GM18520 (cell line): Measurements from ENCODE around the gene SPAG5.
"Not testable (repeated sequence)": the region's sequence is repeated elsewhere in the genome, so short reads cannot be mapped to it uniquely, and the experiment has no call there.

ENCODE experiments used
- ATAC-seq: cut with Tn5 transposase; IDR thresholded peaks from one replicate; pipeline ENCODE4 v1.9.1; 2021; ENCODE audit not compliant: unreplicated experiment

SPAG5 gene

GRCh38 chr17:28612936-28613872 lies 14.4 kb upstream of the SPAG5 start:
- ATAC-seq: no peak

DNA sequence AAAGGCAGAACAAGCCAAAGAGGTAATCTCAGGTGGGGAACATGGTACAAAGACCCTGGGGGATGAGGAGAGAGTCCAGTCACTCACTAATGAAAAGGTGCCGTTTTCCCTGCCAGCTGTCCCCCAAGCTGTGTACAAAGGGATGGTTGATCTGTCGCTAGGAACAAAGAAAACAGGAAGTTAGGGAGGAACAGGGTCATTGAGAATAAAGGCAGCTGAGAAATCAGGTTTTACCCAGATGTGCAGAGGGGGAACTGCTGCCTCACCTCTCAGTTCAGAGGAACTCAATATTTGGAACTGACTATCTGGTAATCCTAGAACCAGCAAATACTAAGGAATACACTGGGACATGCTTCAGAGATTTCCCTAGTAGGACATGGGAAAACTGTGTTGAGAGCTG lies 13.7 kb upstream of the SPAG5 start:
- ATAC-seq: no peak

GRCh38 chr17:28610376-28610775 lies 11.6 kb upstream of the SPAG5 start:
- no peak for ATAC-seq

GRCh38 chr17:28604031-28604430 lies 5.2 kb upstream of the SPAG5 start:
- not testable (repeated sequence) for ATAC-seq

DNA sequence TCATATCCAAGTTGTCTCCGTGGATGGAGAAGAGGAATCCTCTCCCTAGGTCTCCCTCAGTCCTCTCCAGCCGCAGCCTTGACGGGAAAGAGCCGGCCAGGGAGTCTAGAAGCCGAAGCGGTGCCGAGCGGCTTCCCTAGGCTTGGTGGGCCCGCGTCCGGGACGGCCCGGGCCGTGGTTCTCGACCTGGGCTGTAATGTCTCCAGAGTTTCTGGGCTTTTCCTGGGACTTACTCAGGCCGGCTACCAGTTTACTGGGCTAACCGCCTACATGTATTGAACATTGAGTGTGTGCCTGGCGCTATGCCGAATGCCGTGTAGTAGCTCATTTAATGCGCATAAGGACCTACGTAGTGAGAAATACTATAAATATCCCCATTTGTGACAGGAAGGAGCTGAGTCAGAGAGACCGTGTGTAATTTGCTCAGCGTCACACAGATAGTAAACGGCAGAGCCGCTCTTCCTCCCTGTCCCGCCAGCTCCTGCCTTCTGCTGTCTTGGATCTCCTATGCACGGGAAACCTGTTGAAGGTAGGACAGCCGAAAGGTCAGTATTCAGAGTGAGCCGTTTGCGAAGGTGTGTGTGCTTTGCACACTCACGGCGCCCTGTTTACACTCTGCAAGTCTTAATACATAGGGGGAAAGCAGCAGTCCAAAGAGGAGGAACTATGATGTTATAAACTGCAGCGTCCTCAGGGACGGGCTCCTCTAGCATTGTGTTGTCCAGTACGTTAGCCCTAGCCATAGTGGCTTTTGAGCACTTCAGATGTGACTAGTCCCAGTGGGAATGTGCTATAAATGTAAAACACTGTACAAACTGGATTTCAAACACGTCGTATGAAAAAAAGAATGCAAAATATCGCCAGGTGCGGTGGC lies 723 bp upstream of the SPAG5 start:
- peak; percentile 32 for ATAC-seq

- no peak for ATAC-seq
These were observed 436 bp downstream of the SPAG5 start for GRCh38 chr17:28598389-28598788.

DNA sequence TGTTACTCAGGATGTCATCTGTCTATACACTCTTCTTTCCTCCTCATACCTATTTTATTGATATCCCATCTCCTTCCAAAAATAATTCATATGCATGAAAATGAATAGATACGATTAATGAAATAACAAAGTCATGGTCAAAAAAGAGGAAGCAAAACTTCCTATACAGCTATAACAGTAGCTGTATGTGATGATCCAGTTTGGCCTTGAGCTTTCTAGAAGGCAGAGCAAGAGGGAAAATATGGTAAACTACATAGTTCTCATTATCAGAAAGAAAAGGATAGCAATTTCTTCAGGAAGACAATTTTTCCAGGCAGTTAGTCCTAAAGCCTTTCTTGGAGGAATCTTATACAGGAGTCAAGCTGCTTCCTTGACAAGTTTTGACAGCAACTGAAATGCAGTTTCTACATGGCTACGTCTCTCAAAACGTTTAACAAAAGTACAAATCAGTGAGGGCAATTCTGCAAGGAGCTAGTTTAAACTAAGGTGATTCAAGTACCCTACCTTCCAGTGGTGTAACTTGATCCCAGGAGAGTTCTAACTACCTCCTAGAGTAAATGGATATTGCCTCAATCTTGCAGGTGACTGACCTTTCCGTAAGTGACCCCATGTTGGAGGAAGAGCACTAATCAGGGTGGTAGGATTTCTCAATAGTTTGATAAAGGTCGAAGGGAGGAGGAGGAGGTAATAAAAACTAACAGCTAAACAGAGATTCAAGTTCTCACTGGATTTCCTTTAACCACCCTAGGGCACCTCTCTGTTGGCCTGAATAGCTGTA lies 1.0 kb downstream of the SPAG5 start:
- no peak for ATAC-seq

- ATAC-seq: no peak
These were observed 6.6 kb downstream of the SPAG5 start for GRCh38 chr17:28592260-28592659.

GRCh38 chr17:28585851-28586250 lies 13.0 kb downstream of the SPAG5 start:
- ATAC-seq: no peak

DNA sequence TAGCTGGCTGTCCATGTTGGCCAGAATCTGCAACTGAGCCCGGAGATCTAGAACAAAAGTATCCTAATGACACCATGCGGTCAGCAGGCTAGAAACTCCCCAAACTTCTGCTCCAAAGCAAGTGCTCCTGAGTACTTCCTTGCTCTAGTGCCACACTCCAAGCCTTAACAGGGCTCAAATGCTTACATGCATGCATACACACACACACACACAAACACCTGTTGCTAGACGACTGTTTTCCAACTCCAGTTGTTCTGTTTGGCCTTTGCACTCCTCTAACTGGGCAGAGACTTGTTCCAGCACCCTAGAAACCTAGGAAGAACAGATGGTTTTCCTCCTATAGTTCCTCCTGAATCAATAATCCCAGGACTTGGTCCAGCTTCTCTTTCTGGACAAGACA lies 14.4 kb downstream of the SPAG5 start:
- no peak for ATAC-seq

GRCh38 chr17:28582513-28582912 lies 16.3 kb downstream of the SPAG5 start:
- no peak for ATAC-seq

DNA sequence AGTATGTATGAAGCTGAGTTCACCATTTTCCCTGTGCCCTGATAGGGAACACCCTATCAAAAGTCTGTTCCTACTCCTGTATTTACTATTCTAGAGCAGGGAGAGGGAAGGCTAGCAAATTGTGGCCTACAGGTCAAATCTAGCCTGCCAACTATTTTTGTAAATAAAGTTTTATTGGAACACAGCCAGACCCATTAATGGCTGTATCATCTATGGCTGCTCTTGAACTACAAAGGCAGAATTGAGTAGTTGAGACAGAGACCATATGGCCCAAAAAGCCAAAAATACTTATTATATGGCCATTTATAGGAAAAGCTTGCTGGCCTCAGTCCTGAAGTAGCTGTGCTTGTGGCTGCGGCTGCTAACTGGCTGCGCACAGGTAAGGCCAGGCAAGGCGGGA lies 17.9 kb downstream of the SPAG5 start:
- no peak for ATAC-seq

- no peak for ATAC-seq
These were observed 19.3 kb downstream of the SPAG5 start for GRCh38 chr17:28579526-28579925.

DNA sequence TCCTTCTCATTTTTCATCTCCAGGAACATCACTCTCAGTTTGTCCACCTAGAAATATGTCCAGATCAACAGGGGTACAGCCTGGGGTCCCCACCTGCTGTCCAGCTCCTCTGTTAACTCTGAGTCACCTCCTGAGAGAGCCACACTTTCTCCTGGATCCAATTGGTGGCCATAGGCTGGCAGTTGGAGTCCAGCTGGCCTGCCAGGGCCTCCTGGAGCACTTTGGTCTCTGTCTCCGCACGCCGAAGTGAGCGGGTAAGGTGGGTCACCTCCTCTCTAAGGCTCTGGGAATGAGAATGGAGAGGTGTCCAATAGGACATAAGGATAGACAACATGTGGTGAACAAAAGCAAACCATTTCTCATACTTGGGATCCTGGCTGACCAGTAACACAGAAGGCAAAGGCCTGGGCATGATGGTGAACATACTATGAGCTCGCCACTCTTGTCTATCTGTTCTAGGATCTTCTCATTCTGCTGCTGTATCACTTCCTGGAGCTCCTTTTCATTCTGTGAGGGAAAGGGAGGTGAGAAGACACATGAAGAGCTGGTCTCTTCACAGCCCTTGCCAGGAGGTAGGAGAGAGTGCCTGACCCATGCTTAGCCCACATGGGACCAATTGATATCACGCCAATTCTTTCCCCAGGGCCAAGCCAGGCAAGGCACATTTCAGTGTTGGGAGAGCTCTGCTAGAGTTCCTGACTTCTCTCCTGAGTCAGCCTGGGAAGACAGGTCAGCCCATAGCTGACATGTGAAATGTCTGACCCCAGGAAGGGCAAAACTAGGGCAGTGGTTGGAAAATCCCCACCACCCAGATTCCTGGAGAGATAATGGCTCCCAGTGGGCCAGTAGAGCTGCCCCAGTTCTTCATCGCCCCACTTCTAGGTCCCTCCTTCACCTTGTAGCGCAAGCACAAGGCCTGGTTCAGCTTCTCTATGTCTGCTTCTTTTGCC lies 20.3 kb downstream of the SPAG5 start:
- no peak for ATAC-seq

- ATAC-seq: no peak
These were observed 21.4 kb downstream of the SPAG5 start for GRCh38 chr17:28577466-28577824.

- peak; percentile 82 for ATAC-seq
These were observed 21.9 kb downstream of the SPAG5 start, which contains the start of gene ALDOC for GRCh38 chr17:28576758-28577465. TSS of gene ALDOC (minus strand) at chr17:28576895. CDS start at chr17:28575532, 1,363 bp downstream.

GRCh38 chr17:28576016-28576415 lies 22.8 kb downstream of the SPAG5 start:
- ATAC-seq: not testable (repeated sequence)

DNA sequence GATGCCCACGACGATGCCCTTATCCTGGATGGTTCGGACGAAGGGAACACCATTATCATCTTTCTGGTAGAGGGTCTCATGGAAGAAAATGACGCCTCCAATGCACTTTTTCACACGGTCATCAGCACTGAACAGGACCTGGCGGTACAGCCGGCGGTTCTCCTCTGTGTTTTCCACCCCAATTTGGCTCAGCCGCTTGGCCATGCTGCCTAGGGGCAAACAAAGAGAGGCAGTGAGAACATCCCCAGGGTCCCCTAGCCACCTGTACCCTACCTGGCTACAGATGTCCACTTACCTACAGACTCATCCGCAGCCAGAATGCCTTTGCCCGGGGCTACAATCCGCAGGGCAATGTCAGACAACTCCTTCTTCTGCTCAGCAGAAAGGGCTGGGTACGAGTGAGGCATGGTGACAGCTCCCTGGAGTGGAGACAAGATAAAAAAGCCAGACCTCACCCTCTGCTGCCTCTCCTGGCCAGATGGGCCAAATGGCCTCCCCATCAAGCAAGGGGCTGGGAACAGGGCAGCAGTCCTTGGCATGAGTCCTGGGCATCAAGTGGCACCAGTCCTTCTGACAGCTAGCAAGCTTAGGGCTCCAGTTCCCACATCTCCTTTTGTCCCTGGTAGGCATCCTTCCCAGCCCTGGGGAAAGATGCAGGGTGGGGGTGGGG lies 23.6 kb downstream of the SPAG5 start:
- ATAC-seq: no peak

DNA sequence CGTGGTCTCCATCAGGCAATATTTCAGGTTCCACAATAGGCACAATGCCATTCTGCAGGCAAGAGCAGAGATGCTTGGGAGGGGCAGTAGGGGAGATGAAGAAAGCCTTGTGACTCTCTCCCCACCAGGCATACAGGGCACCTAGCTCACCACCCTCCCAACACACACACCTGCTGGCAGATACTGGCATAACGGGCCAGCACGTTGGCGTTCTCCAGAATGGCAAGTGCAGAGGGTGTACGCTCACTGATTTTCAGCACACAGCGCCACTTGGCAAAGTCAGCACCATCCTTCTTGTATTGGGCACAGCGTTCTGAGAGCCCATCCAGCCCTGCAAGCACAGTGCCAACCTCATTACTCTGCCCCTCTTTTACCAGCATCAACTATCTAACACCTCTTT lies 24.3 kb downstream of the SPAG5 start:
- ATAC-seq: no peak
